Measurements from ENCODE around the gene GAN. TPM values are rescaled to one million over a fixed set of nuclear protein-coding genes. Genes with fewer than 3 reads are reported as not detected.

GAN gene, protein sequence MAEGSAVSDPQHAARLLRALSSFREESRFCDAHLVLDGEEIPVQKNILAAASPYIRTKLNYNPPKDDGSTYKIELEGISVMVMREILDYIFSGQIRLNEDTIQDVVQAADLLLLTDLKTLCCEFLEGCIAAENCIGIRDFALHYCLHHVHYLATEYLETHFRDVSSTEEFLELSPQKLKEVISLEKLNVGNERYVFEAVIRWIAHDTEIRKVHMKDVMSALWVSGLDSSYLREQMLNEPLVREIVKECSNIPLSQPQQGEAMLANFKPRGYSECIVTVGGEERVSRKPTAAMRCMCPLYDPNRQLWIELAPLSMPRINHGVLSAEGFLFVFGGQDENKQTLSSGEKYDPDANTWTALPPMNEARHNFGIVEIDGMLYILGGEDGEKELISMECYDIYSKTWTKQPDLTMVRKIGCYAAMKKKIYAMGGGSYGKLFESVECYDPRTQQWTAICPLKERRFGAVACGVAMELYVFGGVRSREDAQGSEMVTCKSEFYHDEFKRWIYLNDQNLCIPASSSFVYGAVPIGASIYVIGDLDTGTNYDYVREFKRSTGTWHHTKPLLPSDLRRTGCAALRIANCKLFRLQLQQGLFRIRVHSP
- 7.2 TPM for total RNA-seq
- polyA plus RNA-seq (ENCODE audit: insufficient read depth in 1 of 8, insufficient read length in 8 of 8, low replicate concordance in 1 of 8) = 1 to 10 TPM; 1.8 to 3.5 (median 2.3) TPM
- long read RNA-seq, donor 1 = 0 reads
- long read RNA-seq, donor 2 = 0 reads
- long read RNA-seq, donor 3 = 0 reads
- long read RNA-seq, donor 4 = 0 reads
- long read RNA-seq, donor 5, full-length matches to known transcripts = 1 of 1 reads
- long read RNA-seq, donor 5, partial matches to known transcripts = 0 of 1 reads
- long read RNA-seq, donor 5, other reads (novel, unspliced or antisense) = 0 of 1 reads
- long read RNA-seq, donor 6 = 0 reads
- long read RNA-seq, donor 7 = 0 reads
- long read RNA-seq, donor 8 = 0 reads
- long read RNA-seq, donor 9 = 0 reads
- long read RNA-seq, donor 10 = 0 reads
- long read RNA-seq, donor 11 = 0 reads

DNA sequence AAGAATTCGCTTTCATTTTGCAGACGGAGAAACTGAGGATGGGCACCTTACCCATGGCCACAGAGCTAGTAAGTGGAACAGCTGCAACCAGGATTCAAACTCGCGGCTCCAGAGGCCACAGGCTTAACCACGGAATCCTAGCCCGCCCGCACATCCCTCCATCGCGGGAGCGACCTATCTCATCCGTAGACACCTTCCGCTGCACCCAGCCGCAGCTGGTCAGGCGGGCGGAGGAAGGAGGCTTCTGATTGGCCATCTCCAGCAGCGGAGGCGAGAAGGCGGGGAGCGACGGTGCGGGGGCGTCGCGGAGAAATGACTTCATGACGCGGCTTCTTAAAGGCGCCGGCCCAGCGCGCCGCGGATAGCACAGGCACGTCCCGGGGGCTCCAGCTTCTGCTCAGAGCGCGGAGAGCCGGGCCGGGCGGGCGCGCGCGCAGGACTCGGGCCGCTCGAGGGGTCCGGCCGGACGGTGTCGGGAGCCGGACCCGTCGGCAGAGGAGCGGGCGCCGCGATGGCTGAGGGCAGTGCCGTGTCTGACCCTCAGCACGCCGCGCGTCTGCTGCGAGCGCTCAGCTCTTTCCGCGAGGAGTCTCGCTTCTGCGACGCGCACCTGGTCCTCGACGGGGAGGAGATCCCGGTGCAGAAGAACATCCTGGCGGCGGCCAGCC, at the start of gene GAN:
GAN (plus strand) TSS at position 360 of the 668 bp plus-strand sequence; CDS start at position 512, 152 bp downstream.
- Histone ChIP-seq H3K9me3 (replicated peaks; ENCODE audit: control insufficient read depth, low read depth, low read length) (no peaks in the 10 kb centered on the region), H3K27me3 (ENCODE audit: control insufficient read depth, insufficient read depth, low read length) (no peaks in the 10 kb centered on the region), H3K27ac (ENCODE audit: low read length) (peak within 1 kb of the TSS; percentile 81), H3K4me3 (ENCODE audit: low read length) (peak within 1 kb of the TSS; percentile 95), H3K4me1 (ENCODE audit: control insufficient read depth, insufficient read depth, low read length) (peaks cover 12% of the 10 kb centered on the region), H3K36me3 (ENCODE audit: control insufficient read depth, insufficient read depth, low read length) (peaks cover 5% of the 10 kb centered on the region)
- under 1% methylated on average over 75 of the region's 75 CpGs for WGBS (ENCODE audit: insufficient coverage)
- peak; percentile 98 for DNase-seq

DNA sequence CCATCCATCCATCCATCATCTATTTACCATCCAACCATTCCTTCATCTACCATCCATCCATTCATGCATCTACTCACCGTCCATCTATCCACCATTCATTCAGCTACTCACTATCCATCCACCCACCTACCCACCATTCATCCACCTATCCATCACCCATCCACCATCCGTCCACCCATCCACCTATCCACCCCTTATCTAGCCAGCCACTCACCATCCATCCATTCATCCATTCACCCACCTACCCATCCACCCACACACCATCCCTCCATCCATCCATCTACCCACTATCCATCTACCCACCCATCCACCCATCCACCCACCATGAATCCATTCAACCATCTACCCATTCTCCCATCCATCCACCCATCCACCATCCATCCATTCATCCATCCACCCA, 49.7 kb upstream of the GAN start:
- H3K9me3 ChIP-seq (replicated peaks; ENCODE audit: control insufficient read depth, low read depth, low read length) = no peaks in the 10 kb centered on the region
- H3K4me1 ChIP-seq (ENCODE audit: control insufficient read depth, insufficient read depth, low read length) = peaks cover 11% of the 10 kb centered on the region
- no peaks in the 10 kb centered on the region for H3K36me3 ChIP-seq (ENCODE audit: control insufficient read depth, insufficient read depth, low read length)
- no peak overlapping the region for H3K27ac ChIP-seq (ENCODE audit: low read length)
- no peak overlapping the region for H3K4me3 ChIP-seq (ENCODE audit: low read length)
- 95% methylated on average over 2 of the region's 2 CpGs for WGBS (ENCODE audit: insufficient coverage)
- no peak for DNase-seq
- no peaks in the 10 kb centered on the region for H3K27me3 ChIP-seq (ENCODE audit: control insufficient read depth, insufficient read depth, low read length)

DNA sequence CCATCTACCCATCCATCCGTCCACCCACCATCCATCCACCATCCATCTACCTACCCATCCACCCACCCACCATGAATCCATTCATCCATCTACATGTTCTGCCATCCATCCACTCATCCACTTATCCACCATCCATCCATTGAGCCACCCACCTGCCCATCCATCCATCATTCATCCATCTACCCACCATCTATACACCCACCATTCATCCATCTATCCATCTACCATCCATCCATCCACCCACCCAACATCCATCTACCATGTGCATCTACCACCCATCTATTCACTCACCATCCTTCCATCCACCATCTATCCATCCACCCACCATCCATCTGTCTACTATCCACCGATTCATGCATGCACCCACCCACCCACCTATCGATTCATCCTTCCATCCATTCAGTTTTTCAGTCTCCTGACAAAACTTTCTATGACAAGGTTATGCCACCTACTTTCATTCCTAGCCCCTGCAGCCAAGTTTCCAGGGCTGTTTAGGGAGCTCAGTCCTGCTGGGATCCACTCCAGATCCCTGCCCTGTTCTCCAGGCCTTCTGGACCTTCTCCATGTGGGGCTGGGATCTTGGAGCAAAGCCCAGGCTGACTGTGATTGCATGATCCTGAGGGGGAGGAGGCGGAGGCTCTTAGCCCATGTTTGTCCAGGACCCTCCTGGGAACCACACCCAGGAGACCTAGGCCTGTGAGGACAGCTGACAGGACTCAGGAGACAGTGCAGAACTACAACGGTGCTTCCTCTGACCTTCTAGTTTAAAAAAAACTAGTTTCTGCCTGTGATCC, 48.9 kb upstream of the GAN start:
- peak; percentile 50 for DNase-seq
- peaks cover 11% of the 10 kb centered on the region for H3K4me1 ChIP-seq (ENCODE audit: control insufficient read depth, insufficient read depth, low read length)
- no peaks in the 10 kb centered on the region for H3K36me3 ChIP-seq (ENCODE audit: control insufficient read depth, insufficient read depth, low read length)
- 63% methylated on average over 5 of the region's 5 CpGs for WGBS (ENCODE audit: insufficient coverage)
- no peaks in the 10 kb centered on the region for H3K27me3 ChIP-seq (ENCODE audit: control insufficient read depth, insufficient read depth, low read length)
- no peak overlapping the region for H3K4me3 ChIP-seq (ENCODE audit: low read length)
- no peak overlapping the region for H3K27ac ChIP-seq (ENCODE audit: low read length)
- no peaks in the 10 kb centered on the region for H3K9me3 ChIP-seq (replicated peaks; ENCODE audit: control insufficient read depth, low read depth, low read length)

DNA sequence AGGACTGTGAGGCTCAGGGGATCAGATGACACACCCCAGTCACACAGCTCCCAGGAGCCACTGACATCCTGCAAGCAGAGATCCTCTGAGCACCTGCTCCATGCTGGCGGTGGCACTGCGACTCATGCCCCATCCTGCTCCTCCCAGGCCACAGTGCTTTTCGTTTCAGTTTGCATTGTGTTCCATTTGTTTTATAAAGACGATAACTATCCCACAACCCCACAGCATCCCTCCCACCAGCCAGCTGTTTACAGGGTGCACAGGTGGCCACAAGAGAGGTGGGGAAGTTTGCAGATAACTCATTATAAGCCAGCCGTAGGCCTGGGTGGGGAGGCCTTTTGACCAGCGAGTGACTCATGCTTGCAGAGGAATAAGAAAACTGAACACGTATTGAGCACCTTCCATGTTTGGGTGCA, 48.1 kb upstream of the GAN start:
- Histone ChIP-seq H3K36me3 (ENCODE audit: control insufficient read depth, insufficient read depth, low read length) (no peaks in the 10 kb centered on the region), H3K27ac (ENCODE audit: low read length) (no peak overlapping the region), H3K27me3 (ENCODE audit: control insufficient read depth, insufficient read depth, low read length) (no peaks in the 10 kb centered on the region), H3K4me1 (ENCODE audit: control insufficient read depth, insufficient read depth, low read length) (peaks cover 11% of the 10 kb centered on the region), H3K4me3 (ENCODE audit: low read length) (no peak overlapping the region), H3K9me3 (replicated peaks; ENCODE audit: control insufficient read depth, low read depth, low read length) (no peaks in the 10 kb centered on the region)
- 83% methylated on average over 4 of the region's 7 CpGs for WGBS (ENCODE audit: insufficient coverage)
- DNase-seq = no peak

DNA sequence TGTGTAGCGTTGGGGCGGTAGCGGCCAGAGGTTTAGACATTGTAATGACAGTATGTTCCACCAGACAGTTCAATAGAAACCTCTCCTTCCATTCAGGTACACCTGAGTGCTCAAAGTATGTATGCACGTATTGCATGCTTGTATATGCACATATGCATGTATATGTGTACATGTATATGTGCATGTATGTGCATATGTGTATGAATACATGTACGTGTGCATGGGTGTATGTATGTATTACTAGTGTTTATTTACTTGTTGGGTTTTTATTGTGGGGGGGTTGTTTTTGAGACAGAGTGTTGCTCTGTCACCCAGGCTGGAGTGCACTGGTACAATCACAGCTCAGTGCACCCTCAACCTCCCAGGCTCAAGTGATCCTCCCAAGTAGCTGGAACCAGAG, 46.3 kb upstream of the GAN start:
- no peaks in the 10 kb centered on the region for H3K36me3 ChIP-seq (ENCODE audit: control insufficient read depth, insufficient read depth, low read length)
- no peak overlapping the region for H3K27ac ChIP-seq (ENCODE audit: low read length)
- H3K4me1 ChIP-seq (ENCODE audit: control insufficient read depth, insufficient read depth, low read length) = peaks cover 11% of the 10 kb centered on the region
- WGBS (ENCODE audit: insufficient coverage) = 100% methylated on average over 1 of the region's 5 CpGs
- no peak overlapping the region for H3K4me3 ChIP-seq (ENCODE audit: low read length)
- DNase-seq = no peak
- H3K9me3 ChIP-seq (replicated peaks; ENCODE audit: control insufficient read depth, low read depth, low read length) = no peaks in the 10 kb centered on the region
- no peaks in the 10 kb centered on the region for H3K27me3 ChIP-seq (ENCODE audit: control insufficient read depth, insufficient read depth, low read length)

DNA sequence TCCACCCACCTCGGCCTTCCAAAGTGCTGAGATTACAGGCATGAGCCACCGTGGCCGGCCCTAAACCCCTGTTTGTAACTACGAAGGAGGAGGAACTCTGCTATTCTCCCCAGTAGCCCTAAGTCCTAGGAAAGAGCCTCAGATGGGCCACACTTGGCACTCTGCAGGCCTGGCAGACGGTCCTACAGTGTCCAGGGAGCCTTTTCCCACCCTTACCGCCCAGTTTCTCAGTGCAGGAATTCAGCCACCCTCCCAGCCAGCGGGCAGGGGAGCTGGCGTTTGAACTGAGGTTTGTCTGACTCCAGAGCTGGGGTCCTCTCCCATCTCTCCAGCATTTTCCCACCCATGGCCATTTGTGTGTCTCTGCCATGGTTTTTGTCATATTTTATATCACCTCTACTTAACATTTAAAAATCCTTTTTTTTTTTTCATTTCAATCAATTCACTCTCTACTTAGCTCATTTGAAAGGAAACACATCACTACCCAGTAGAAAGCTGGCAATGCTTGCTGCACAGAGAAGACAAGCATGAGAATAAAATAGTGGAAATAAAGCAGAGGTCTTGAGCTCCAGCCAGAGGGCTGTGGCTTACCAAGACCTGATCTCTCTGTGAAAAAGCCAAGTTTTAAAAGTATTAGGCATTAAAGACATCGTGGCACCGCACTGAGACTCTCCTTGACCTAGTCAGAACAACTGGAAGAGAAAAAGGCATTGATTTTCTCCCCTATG, 41.4 kb upstream of the GAN start:
- no peak overlapping the region for H3K27ac ChIP-seq (ENCODE audit: low read length)
- H3K36me3 ChIP-seq (ENCODE audit: control insufficient read depth, insufficient read depth, low read length) = no peaks in the 10 kb centered on the region
- no peak overlapping the region for H3K4me3 ChIP-seq (ENCODE audit: low read length)
- H3K9me3 ChIP-seq (replicated peaks; ENCODE audit: control insufficient read depth, low read depth, low read length) = no peaks in the 10 kb centered on the region
- H3K27me3 ChIP-seq (ENCODE audit: control insufficient read depth, insufficient read depth, low read length) = no peaks in the 10 kb centered on the region
- no peak for DNase-seq
- 63% methylated on average over 10 of the region's 10 CpGs for WGBS (ENCODE audit: insufficient coverage)
- H3K4me1 ChIP-seq (ENCODE audit: control insufficient read depth, insufficient read depth, low read length) = no peaks in the 10 kb centered on the region

DNA sequence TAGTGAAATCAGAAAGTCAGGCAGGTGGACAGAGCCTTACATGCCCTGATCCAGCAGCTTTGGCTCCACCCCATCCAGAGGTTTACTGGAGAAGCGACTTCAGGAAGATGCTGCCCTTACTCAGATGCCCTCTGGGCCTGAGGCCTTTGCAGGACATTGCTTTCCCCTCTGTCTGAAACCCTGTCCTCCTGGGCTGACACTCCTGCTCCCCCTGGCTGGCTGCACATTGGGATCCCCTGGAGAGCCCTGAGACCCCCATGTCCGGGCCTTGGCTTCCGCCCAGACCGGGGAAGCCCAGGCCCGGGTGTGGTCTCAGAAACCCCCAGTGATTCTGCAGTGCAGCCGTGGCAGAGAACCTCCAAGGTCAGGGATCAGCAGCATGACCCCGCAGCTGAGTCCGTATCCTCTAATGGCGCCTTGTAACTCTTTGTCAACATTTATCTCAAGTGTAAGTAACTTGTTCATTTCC, 39.7 kb upstream of the GAN start:
- Histone ChIP-seq H3K9me3 (replicated peaks; ENCODE audit: control insufficient read depth, low read depth, low read length) (no peaks in the 10 kb centered on the region), H3K4me1 (ENCODE audit: control insufficient read depth, insufficient read depth, low read length) (no peaks in the 10 kb centered on the region), H3K4me3 (ENCODE audit: low read length) (no peak overlapping the region), H3K27me3 (ENCODE audit: control insufficient read depth, insufficient read depth, low read length) (no peaks in the 10 kb centered on the region), H3K27ac (ENCODE audit: low read length) (no peak overlapping the region), H3K36me3 (ENCODE audit: control insufficient read depth, insufficient read depth, low read length) (no peaks in the 10 kb centered on the region)
- 60% methylated on average over 7 of the region's 9 CpGs for WGBS (ENCODE audit: insufficient coverage)
- no peak for DNase-seq

DNA sequence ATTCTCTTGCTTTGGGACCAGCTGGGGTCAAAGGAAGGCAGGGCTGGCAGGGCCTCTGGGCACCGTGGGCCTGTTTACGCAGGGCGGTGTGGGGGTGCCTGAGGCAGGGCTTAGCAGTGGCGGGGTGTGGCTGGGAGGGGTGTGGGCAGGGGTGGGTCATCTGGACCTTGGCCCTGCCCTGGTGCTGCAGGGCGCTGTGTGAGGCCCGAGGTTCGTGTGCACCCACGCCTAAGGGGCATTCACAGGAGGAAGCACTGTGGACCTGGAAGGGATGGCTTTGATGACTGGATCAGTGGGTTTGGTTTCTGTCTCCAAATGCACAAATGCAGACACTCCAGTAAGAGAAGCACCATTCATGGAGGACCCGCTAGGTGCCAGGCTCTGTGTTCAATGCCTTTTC, 39.0 kb upstream of the GAN start:
- DNase-seq = no peak
- Histone ChIP-seq H3K27ac (ENCODE audit: low read length) (no peak overlapping the region), H3K9me3 (replicated peaks; ENCODE audit: control insufficient read depth, low read depth, low read length) (no peaks in the 10 kb centered on the region), H3K4me3 (ENCODE audit: low read length) (no peak overlapping the region), H3K36me3 (ENCODE audit: control insufficient read depth, insufficient read depth, low read length) (no peaks in the 10 kb centered on the region), H3K27me3 (ENCODE audit: control insufficient read depth, insufficient read depth, low read length) (no peaks in the 10 kb centered on the region), H3K4me1 (ENCODE audit: control insufficient read depth, insufficient read depth, low read length) (no peaks in the 10 kb centered on the region)
- 94% methylated on average over 5 of the region's 9 CpGs for WGBS (ENCODE audit: insufficient coverage)

DNA sequence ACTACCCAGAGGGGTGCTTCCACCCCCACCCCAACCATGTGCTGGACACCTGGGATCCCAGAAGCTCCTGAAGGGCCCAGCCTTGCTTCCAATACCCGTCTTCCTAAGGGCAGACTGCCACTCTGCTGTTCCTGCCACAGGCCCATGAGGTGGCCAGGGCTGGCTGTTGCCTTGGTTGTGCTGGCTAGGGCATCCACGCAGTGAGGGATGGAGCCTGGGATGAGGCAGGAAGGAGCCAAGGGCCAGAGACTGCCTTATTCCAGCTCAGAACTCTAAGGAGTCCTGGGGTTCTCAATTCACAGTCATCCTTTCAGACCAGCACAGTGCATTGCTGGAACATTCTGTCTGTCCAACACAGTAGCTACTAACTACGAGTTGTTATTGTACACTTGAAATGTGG, 38.4 kb upstream of the GAN start:
- WGBS (ENCODE audit: insufficient coverage) = 100% methylated on average over 2 of the region's 3 CpGs
- H3K27ac ChIP-seq (ENCODE audit: low read length) = no peak overlapping the region
- H3K4me1 ChIP-seq (ENCODE audit: control insufficient read depth, insufficient read depth, low read length) = no peaks in the 10 kb centered on the region
- no peaks in the 10 kb centered on the region for H3K36me3 ChIP-seq (ENCODE audit: control insufficient read depth, insufficient read depth, low read length)
- no peak overlapping the region for H3K4me3 ChIP-seq (ENCODE audit: low read length)
- no peaks in the 10 kb centered on the region for H3K9me3 ChIP-seq (replicated peaks; ENCODE audit: control insufficient read depth, low read depth, low read length)
- no peak for DNase-seq
- no peaks in the 10 kb centered on the region for H3K27me3 ChIP-seq (ENCODE audit: control insufficient read depth, insufficient read depth, low read length)

All from muscle of leg (tissue), 16 donors.